Thoracic aorta (tissue), 2 donors: Measurements from ENCODE around the gene AMFR. TPM values are rescaled to one million over a fixed set of nuclear protein-coding genes. Genes with fewer than 3 reads are reported as not detected.
"Not testable (repeated sequence)": the region's sequence is repeated elsewhere in the genome, so short reads cannot be mapped to it uniquely, and the experiment has no call there.

ENCODE experiments used
- ATAC-seq: fragments of 150-250 bp; one replicate; pipeline ENCODE4 v1.8.0; 2017; ENCODE audit warnings: low read depth; ENCODE audit not compliant: insufficient number of reproducible peaks, low FRiP score
- DNase-seq: peaks from one replicate; pipeline ENCODE4 v3.0.0-alpha.2; 2020; ENCODE audit warnings: low spot score
- H3K27ac ChIP-seq, 2 donors: fragments of 200-600 bp; sonication (generic); 1 replicate in 1 of 2; 2 replicates in 1 of 2; pipeline ENCODE4 v1.5.1; 2016; ENCODE audit warnings: mild to moderate bottlenecking in 2 of 2, moderate library complexity in 2 of 2
- H3K27me3 ChIP-seq: fragments of 200-600 bp; sonication (generic); replicated peaks from 2 replicates; pipeline ENCODE4 v1.6.0; 2016; ENCODE audit warnings: mild to moderate bottlenecking; ENCODE audit not compliant: insufficient read depth
- H3K36me3 ChIP-seq: fragments of 200-600 bp; sonication (generic); one replicate; pipeline ENCODE4 v1.5.1; 2016
- H3K4me1 ChIP-seq, 2 donors: fragments of 200-600 bp; sonication (generic); 1 replicate in 1 of 2; 2 replicates in 1 of 2; pipeline versions ENCODE4 v1.5.1 to v1.6.0; 2016; ENCODE audit warnings: low read depth in 2 of 2, mild to moderate bottlenecking in 1 of 2; ENCODE audit not compliant: control insufficient read depth in 1 of 2
- H3K4me3 ChIP-seq: fragments of 200-600 bp; sonication (generic); 2 replicates; pipeline ENCODE4 v1.5.1; 2016; ENCODE audit warnings: mild to moderate bottlenecking
- H3K9me3 ChIP-seq: fragments of 200-600 bp; sonication (generic); 2 replicates; pipeline ENCODE4 v1.5.1; 2016
- CTCF ChIP-seq: fragments of 200-600 bp; sonication (generic); IDR thresholded peaks from one replicate; pipeline ENCODE4 v1.5.1; 2019; ENCODE audit warnings: antibody characterized with exemption
- total RNA-seq, 2 donors: library from RNA; depleted of rRNA; stranded (reverse); fragments of >200 nt; gene quantifications; one replicate each; pipeline versions ENCODE4 v1.1.0 to v1.2.3, GENCODE V29; 2016

The AMFR gene
- total RNA-seq, 2 donors from 2014 or later: 153 to 209 TPM

GRCh38 chr16:56399047-56399446, 26.3 kb downstream of the AMFR start:
- no peak for TF ChIP-seq CTCF
- ATAC-seq (no peak), DNase-seq (no peak)
- no peaks in the 10 kb centered on the region for H3K9me3 ChIP-seq
- H3K27me3 ChIP-seq: no peaks in the 10 kb centered on the region
- no peaks in the 10 kb centered on the region for H3K4me1 ChIP-seq
- peaks cover 27% of the 10 kb centered on the region for H3K36me3 ChIP-seq
- no peak overlapping the region for H3K4me3 ChIP-seq
- no peak overlapping the region for H3K27ac ChIP-seq

GRCh38 chr16:56396724-56397123, 28.6 kb downstream of the AMFR start:
- H3K9me3 ChIP-seq, H3K27ac ChIP-seq, H3K4me1 ChIP-seq, DNase-seq, ATAC-seq, H3K27me3 ChIP-seq, H3K4me3 ChIP-seq: not testable (repeated sequence)
- peaks cover 16% of the 10 kb centered on the region for H3K36me3 ChIP-seq

- no peak for TF ChIP-seq CTCF
- no peak for DNase-seq
- no peaks in the 10 kb centered on the region for H3K27me3 ChIP-seq
- H3K36me3 ChIP-seq: peaks cover 35% of the 10 kb centered on the region
- no peaks in the 10 kb centered on the region for H3K9me3 ChIP-seq
- no peak overlapping the region for H3K27ac ChIP-seq
- ATAC-seq: no peak
- no peak overlapping the region for H3K4me3 ChIP-seq
- H3K4me1 ChIP-seq: no peaks in the 10 kb centered on the region
Measured at GRCh38 chr16:56389554-56389953, 35.8 kb downstream of the AMFR start.

GRCh38 chr16:56388209-56388608, 37.1 kb downstream of the AMFR start:
- no peak overlapping the region for H3K4me3 ChIP-seq
- H3K27me3 ChIP-seq: no peaks in the 10 kb centered on the region
- no peaks in the 10 kb centered on the region for H3K4me1 ChIP-seq
- no peak for TF ChIP-seq CTCF
- peaks cover 47% of the 10 kb centered on the region for H3K36me3 ChIP-seq
- no peak overlapping the region for H3K27ac ChIP-seq
- no peaks in the 10 kb centered on the region for H3K9me3 ChIP-seq
- DNase-seq (no peak), ATAC-seq (no peak)

GRCh38 chr16:56387396-56387795, 37.9 kb downstream of the AMFR start:
- DNase-seq: no peak
- TF ChIP-seq CTCF: no peak
- H3K4me1 ChIP-seq: no peaks in the 10 kb centered on the region
- H3K9me3 ChIP-seq: no peaks in the 10 kb centered on the region
- H3K36me3 ChIP-seq: peaks cover 50% of the 10 kb centered on the region
- H3K27ac ChIP-seq: no peak overlapping the region
- ATAC-seq: no peak
- no peak overlapping the region for H3K4me3 ChIP-seq
- H3K27me3 ChIP-seq: no peaks in the 10 kb centered on the region

GRCh38 chr16:56384074-56384721, 41.1 kb downstream of the AMFR start:
- no peak overlapping the region for H3K27ac ChIP-seq
- no peak overlapping the region for H3K4me3 ChIP-seq
- peaks cover 7% of the 10 kb centered on the region for H3K9me3 ChIP-seq
- ATAC-seq: no peak
- no peaks in the 10 kb centered on the region for H3K27me3 ChIP-seq
- peaks cover 61% of the 10 kb centered on the region for H3K36me3 ChIP-seq
- DNase-seq: no peak
- TF ChIP-seq CTCF: no peak
- no peaks in the 10 kb centered on the region for H3K4me1 ChIP-seq
